Astrocyte of the spinal cord (primary cell): ENCODE measurements around the gene TNFRSF13B.

ENCODE experiments used
- DNase-seq: peaks from one replicate; pipeline ENCODE4 v3.0.0; 2011; ENCODE audit warnings: low read depth, low spot score
- H3K4me3 ChIP-seq: 2 replicates; pipeline ENCODE4 v1.5.1; 2011; ENCODE audit warnings: low read depth, mild to moderate bottlenecking, low read length, moderate library complexity
- in situ Hi-C: cut with HindIII; loops from 2 replicates; pipeline ENCODE4 v1.10.0; 2017; ENCODE audit warnings: low sequenced_read_pairs
- TF ChIP-seq, protein P1 (sequence below): IDR thresholded peaks from 2 replicates; pipeline ENCODE4 v1.5.1; 2012; ENCODE audit warnings: low read depth, mild to moderate bottlenecking, low read length, inconsistent platforms

Gene TNFRSF13B

DNA sequence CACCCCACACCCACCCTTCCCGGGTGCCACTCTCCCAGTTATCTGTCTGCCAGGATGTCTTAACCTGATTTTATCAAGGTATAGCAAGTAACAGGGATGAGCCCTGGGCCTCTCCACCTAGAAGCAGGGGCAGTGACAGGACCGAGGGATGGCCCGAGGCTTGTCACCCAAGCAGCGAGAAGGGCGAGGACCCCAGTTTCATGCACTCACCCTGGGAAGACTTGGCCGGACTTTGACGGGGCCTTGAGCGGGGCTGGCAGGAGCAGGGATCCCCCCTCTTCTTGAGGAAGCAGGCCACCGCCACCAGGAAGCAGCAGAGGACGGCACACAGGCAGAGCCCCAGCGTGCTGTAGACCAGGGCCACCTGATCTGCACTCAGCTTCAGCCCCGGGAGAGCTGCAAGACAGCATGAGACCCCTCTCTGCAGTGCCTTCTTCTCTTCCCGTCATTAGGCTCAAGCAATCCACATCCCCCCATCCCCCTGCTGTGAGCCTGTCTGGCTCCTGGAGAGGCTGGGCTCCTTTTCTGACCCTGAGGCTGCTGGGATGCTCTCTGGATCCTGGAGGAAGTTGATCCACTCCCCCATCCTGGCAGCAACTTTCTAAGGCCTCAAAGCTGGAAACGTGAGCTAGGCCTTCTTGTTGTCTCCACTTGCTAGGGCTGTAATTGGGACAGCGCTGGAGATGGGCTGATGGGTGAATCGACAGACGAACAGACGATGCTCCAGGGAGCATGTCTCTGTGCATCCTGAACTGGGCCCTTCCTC is 31.6 kb downstream of the TNFRSF13B start:
- TF ChIP-seq, protein P1, sequence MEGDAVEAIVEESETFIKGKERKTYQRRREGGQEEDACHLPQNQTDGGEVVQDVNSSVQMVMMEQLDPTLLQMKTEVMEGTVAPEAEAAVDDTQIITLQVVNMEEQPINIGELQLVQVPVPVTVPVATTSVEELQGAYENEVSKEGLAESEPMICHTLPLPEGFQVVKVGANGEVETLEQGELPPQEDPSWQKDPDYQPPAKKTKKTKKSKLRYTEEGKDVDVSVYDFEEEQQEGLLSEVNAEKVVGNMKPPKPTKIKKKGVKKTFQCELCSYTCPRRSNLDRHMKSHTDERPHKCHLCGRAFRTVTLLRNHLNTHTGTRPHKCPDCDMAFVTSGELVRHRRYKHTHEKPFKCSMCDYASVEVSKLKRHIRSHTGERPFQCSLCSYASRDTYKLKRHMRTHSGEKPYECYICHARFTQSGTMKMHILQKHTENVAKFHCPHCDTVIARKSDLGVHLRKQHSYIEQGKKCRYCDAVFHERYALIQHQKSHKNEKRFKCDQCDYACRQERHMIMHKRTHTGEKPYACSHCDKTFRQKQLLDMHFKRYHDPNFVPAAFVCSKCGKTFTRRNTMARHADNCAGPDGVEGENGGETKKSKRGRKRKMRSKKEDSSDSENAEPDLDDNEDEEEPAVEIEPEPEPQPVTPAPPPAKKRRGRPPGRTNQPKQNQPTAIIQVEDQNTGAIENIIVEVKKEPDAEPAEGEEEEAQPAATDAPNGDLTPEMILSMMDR: no peak
- no peak for DNase-seq
- in situ Hi-C loops: no loop called here
- no peak overlapping the region for H3K4me3 ChIP-seq

DNA sequence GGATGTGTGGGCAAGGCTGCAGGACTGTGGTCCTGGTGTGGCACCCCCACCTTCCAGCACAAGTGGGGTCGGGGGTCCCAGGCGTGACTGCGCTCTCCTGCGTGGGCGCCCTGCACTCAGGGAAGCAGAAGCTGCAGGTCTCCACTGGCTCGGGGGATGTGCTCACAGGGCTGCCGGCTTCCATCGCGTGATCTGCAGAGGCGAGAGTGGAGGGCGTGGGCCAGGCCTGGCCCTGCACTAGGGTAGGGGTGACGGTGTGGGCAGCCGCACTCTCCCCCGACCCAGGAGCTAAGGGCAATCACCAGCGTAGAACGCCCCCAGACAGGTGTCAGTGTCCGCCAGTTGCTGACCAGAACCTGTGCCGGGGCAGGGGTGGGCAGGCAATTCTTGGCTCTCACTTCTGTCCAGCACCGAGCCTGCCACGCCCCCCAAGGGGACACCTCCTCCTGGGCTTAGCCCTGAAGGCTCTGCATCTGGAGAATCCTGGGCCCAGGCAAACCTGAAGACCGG is 32.3 kb downstream of the TNFRSF13B start:
- no peak overlapping the region for H3K4me3 ChIP-seq
- in situ Hi-C loops: no loop called here
- TF ChIP-seq, protein P1: no peak
- no peak for DNase-seq

GRCh38 chr17:16939208-16939576 is 32.7 kb downstream of the TNFRSF13B start:
- H3K4me3 ChIP-seq: no peak overlapping the region
- TF ChIP-seq, protein P1: no peak
- in situ Hi-C loops: no loop called here
- no peak for DNase-seq

DNA sequence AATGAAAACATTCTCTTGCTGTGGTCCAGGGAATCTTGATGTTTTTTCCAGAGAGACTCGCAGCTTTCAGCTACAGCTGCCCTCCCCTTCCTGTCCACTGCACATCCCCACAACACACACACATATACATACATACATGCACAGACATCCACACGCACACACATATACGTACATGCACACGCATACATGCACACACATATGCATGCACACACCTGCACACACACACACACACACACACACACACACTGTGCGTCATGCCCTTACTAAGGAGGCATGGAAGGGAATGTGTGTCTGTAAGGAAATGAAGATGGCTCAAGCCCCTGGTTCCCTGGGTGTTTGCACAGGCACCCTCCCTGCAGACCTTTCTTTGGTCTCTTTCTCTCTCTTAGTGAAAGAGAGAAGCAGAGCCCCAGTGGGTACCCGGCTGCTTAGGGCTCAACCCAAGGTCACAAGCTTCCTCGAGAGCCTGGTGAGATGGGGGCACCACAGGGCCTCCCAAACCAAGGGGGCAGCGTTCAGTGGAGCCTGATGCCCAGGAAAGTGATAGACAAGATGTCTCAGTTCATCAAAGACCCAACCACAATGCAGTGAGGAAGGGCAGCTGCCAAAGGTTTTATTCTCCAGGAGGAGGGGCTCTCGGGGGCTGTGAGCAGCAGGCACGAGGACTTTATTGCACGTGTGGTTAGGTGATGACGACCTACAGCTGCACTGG is 33.3 kb downstream of the TNFRSF13B start:
- in situ Hi-C loops: no loop called here
- TF ChIP-seq, protein P1: no peak
- no peak for DNase-seq
- no peak overlapping the region for H3K4me3 ChIP-seq

DNA sequence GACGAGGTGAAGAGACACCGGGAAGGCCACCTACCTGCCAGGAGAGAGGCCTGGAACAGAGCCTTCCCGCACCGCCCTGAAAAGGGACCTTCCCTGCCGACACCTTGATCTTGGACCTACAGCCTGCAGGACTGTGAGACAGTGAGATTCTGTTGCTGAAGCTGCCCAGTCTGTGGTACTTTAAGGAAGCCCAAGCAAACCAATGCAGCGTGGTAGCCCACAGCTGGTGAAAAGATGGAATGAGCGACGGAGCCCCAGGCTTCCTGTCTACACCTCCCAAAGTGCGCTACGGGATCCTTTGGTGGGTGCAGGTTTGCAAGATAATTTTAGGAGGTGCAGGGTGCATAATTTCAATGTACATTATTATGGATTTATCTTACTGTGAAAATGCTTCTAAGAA is 33.9 kb downstream of the TNFRSF13B start:
- H3K4me3 ChIP-seq: no peak overlapping the region
- TF ChIP-seq, protein P1: no peak
- DNase-seq: no peak
- in situ Hi-C loops: no loop called here

- DNase-seq: no peak
- in situ Hi-C loops: no loop called here
Measured at GRCh38 chr17:16937431-16937830, 34.5 kb downstream of the TNFRSF13B start.

More at GRCh38 chr17:16937431-16937830, 34.5 kb downstream of the TNFRSF13B start:
- H3K4me3 ChIP-seq: no peak overlapping the region
- TF ChIP-seq, protein P1: no peak
